NB4 (cell line): ENCODE measurements around the gene METTL23.

Experiments used
- DNase-seq: peaks from one replicate; pipeline ENCODE4 v3.0.0; 2010; ENCODE audit warnings: low read depth
- H3K4me3 ChIP-seq: one replicate; pipeline ENCODE4 v1.5.1; 2011; ENCODE audit warnings: mild to moderate bottlenecking, low read depth, low read length, moderate library complexity
- CTCF ChIP-seq: IDR thresholded peaks from one replicate; pipeline ENCODE4 v1.5.1; 2012; ENCODE audit warnings: low read depth, low read length
- MAX ChIP-seq: IDR thresholded peaks from 2 replicates; pipeline ENCODE4 v1.6.1; 2011; ENCODE audit warnings: low read depth, low read length
- MYC ChIP-seq: IDR thresholded peaks from 2 replicates; pipeline ENCODE4 v1.6.1; 2011; ENCODE audit warnings: low read depth, low read length
- POLR2A ChIP-seq: IDR thresholded peaks from 2 replicates; pipeline ENCODE4 v1.6.1; 2011; ENCODE audit warnings: mild to moderate bottlenecking; ENCODE audit not compliant: insufficient read length; ENCODE audit errors: extremely low read depth

METTL23 gene

GRCh38 chr17:76748657-76749056 is 22.0 kb downstream of the METTL23 start:
- no peak overlapping the region for H3K4me3 ChIP-seq
- no peak for DNase-seq
- TF ChIP-seq MAX: no peak
- no peak for TF ChIP-seq POLR2A
- no peak for TF ChIP-seq MYC

GRCh38 chr17:76751416-76751993 is 24.9 kb downstream of the METTL23 start:
- TF ChIP-seq POLR2A (no peak), CTCF (no peak), MAX (no peak), MYC (no peak)
- DNase-seq: no peak
- H3K4me3 ChIP-seq: no peak overlapping the region

- DNase-seq: no peak
- no peak for TF ChIP-seq CTCF
- no peak overlapping the region for H3K4me3 ChIP-seq
Observed at GRCh38 chr17:76752006-76752405, 25.4 kb downstream of the METTL23 start.

GRCh38 chr17:76753061-76753961 is 26.7 kb downstream of the METTL23 start:
- no peak overlapping the region for H3K4me3 ChIP-seq
- DNase-seq: no peak
- no peak for TF ChIP-seq MAX
- no peak for TF ChIP-seq CTCF
- no peak for TF ChIP-seq POLR2A
- no peak for TF ChIP-seq MYC

GRCh38 chr17:76755285-76755684 is 28.6 kb downstream of the METTL23 start:
- DNase-seq: no peak
- no peak for TF ChIP-seq MAX
- TF ChIP-seq MYC: no peak
- no peak for TF ChIP-seq POLR2A
- no peak for TF ChIP-seq CTCF
- H3K4me3 ChIP-seq: no peak overlapping the region

GRCh38 chr17:76757256-76757655 is 30.6 kb downstream of the METTL23 start:
- DNase-seq: no peak
- H3K4me3 ChIP-seq: no peak overlapping the region
- no peak for TF ChIP-seq MAX
- TF ChIP-seq POLR2A: no peak
- no peak for TF ChIP-seq MYC
- TF ChIP-seq CTCF: no peak
